Tibial artery (tissue), 4 donors: Measurements from ENCODE around the gene RPL26.

Experiments used
- DNase-seq, 2 donors: peaks; one replicate each; pipeline ENCODE4 v3.0.0-alpha.2; 2019
- H3K27ac ChIP-seq, 2 donors: fragments of 200-600 bp; sonication (generic) in 1 of 2; 1 replicate in 1 of 2; 2 replicates in 1 of 2; pipeline ENCODE4 v1.5.1; 2018 to 2019; ENCODE audit warnings: mild to moderate bottlenecking in 1 of 2
- H3K27me3 ChIP-seq, 2 donors: fragments of 200-600 bp; sonication (generic) in 1 of 2; one replicate each; pipeline versions ENCODE4 v1.5.1 to v1.6.0; 2016 to 2019
- H3K36me3 ChIP-seq, 3 donors: fragments of 200-600 bp; sonication (generic) in 2 of 3; one replicate each; pipeline ENCODE4 v1.5.1; 2016 to 2019; ENCODE audit warnings: mild to moderate bottlenecking in 2 of 3
- H3K4me1 ChIP-seq, 4 donors: fragments of 200-600 bp; sonication (generic) in 2 of 4; 1 replicate in 3 of 4; 2 replicates in 1 of 4; pipeline ENCODE4 v1.5.1; 2016 to 2019
- H3K4me3 ChIP-seq, 2 donors: fragments of 200-600 bp; sonication (generic) in 1 of 2; 1 replicate in 1 of 2; 2 replicates in 1 of 2; pipeline ENCODE4 v1.5.1; 2018 to 2019; ENCODE audit warnings: mild to moderate bottlenecking in 2 of 2
- H3K9me3 ChIP-seq, 3 donors: fragments of 200-600 bp; sonication (generic) in 1 of 3; one replicate each; pipeline ENCODE4 v1.5.1; 2016 to 2019
- CTCF ChIP-seq, 2 experiments: fragments of 200-600 bp in 1 of 2; fragments of 450-650 bp in 1 of 2; IDR thresholded peaks; one replicate each; pipeline ENCODE4 v1.5.1; 2017 to 2019; ENCODE audit warnings: antibody characterized with exemption in 2 of 2, mild to moderate bottlenecking in 1 of 2, moderate library complexity in 1 of 2
- intact Hi-C: fragments of 100-400 bp; cut with DNase I; formaldehyde crosslinking; loops from one replicate; pipeline ENCODE4 v1.15.0; 2023; ENCODE audit warnings: low total_unique reads

The RPL26 gene

GRCh38 chr17:8341456-8341855 lies 41.5 kb downstream of the RPL26 start:
- Histone ChIP-seq H3K4me3 (no peak overlapping the region), H3K27me3 (peaks cover 0 to 4% of the 10 kb centered on the region in 2 donors), H3K9me3 (no peaks in the 10 kb centered on the region), H3K4me1 (peaks cover 0 to 12% (median 3%) of the 10 kb centered on the region in 4 donors), H3K36me3 (no peaks in the 10 kb centered on the region), H3K27ac (no peak overlapping the region)
- intact Hi-C loops, result no loop called here
- no peak for TF ChIP-seq CTCF (IDR thresholded peaks at IDR 0.05)
- no peak for DNase-seq

GRCh38 chr17:8339540-8339939 lies 43.5 kb downstream of the RPL26 start, which contains the start of gene ODF4:
Gene ODF4, plus strand, starts transcription at chr17:8339840. Its CDS starts 212 bp downstream, at chr17:8340052.
- no peak within 1 kb of the TSS for H3K4me3 ChIP-seq
- no peak for TF ChIP-seq CTCF (IDR thresholded peaks at IDR 0.05)
- H3K27me3 ChIP-seq, result no peaks in the 10 kb centered on the region
- intact Hi-C loops, result no loop called here
- no peaks in the 10 kb centered on the region for H3K9me3 ChIP-seq
- H3K4me1 ChIP-seq, result peaks cover 0 to 12% (median 3%) of the 10 kb centered on the region in 4 donors
- H3K27ac ChIP-seq, result no peak within 1 kb of the TSS
- no peaks in the 10 kb centered on the region for H3K36me3 ChIP-seq
- no peak for DNase-seq

GRCh38 chr17:8338753-8339140 lies 44.2 kb downstream of the RPL26 start:
- H3K4me3 ChIP-seq, result no peak overlapping the region
- TF ChIP-seq CTCF (IDR thresholded peaks at IDR 0.05), result no peak
- DNase-seq, result no peak
- no peaks in the 10 kb centered on the region for H3K9me3 ChIP-seq
- H3K4me1 ChIP-seq, result peaks cover 0 to 12% (median 3%) of the 10 kb centered on the region in 4 donors
- intact Hi-C loops, result no loop called here
- no peak overlapping the region for H3K27ac ChIP-seq
- no peaks in the 10 kb centered on the region for H3K36me3 ChIP-seq
- no peaks in the 10 kb centered on the region for H3K27me3 ChIP-seq

GRCh38 chr17:8337802-8338752 lies 44.9 kb downstream of the RPL26 start:
- peaks cover 0 to 12% (median 3%) of the 10 kb centered on the region in 4 donors for H3K4me1 ChIP-seq
- intact Hi-C loops, result no loop called here
- no peak for DNase-seq
- H3K36me3 ChIP-seq, result no peaks in the 10 kb centered on the region
- H3K27ac ChIP-seq, result no peak overlapping the region
- TF ChIP-seq CTCF (IDR thresholded peaks at IDR 0.05), result no peak
- peaks cover 0 to 4% of the 10 kb centered on the region in 2 donors for H3K27me3 ChIP-seq
- H3K4me3 ChIP-seq, result peak overlapping the region; percentile 12 to 30
- no peaks in the 10 kb centered on the region for H3K9me3 ChIP-seq

- H3K27ac ChIP-seq, result no peak overlapping the region
- H3K36me3 ChIP-seq, result no peaks in the 10 kb centered on the region
- intact Hi-C loops, result no loop called here
- no peaks in the 10 kb centered on the region for H3K9me3 ChIP-seq
- peaks cover 0 to 12% of the 10 kb centered on the region in 2 donors for H3K27me3 ChIP-seq
- DNase-seq, result no peak
- H3K4me3 ChIP-seq, result no peak overlapping the region
- no peak for TF ChIP-seq CTCF (IDR thresholded peaks at IDR 0.05)
- peaks cover 0 to 6% (median under 1%) of the 10 kb centered on the region in 4 donors for H3K4me1 ChIP-seq
These were observed 49.7 kb downstream of the RPL26 start for GRCh38 chr17:8333281-8333680.
